SK-N-SH treated with all-trans-retinoic acid at 6 μM for 48 hours (cell line): Measurements from ENCODE around the gene MORC3.

Source experiments
- PPARA ChIP-seq: fragments of 250-450 bp; sonication (Bioruptor Pico); IDR thresholded peaks from 2 replicates; pipeline ENCODE4 v1.5.0; 2020; ENCODE audit warnings: mild to moderate bottlenecking, borderline replicate concordance
- TF ChIP-seq, protein P1 (sequence below): fragments of 250-450 bp; sonication (Bioruptor Pico); IDR thresholded peaks from 2 replicates; pipeline ENCODE4 v1.8.0; 2020; ENCODE audit warnings: mild to moderate bottlenecking, moderate library complexity, borderline replicate concordance

DNA sequence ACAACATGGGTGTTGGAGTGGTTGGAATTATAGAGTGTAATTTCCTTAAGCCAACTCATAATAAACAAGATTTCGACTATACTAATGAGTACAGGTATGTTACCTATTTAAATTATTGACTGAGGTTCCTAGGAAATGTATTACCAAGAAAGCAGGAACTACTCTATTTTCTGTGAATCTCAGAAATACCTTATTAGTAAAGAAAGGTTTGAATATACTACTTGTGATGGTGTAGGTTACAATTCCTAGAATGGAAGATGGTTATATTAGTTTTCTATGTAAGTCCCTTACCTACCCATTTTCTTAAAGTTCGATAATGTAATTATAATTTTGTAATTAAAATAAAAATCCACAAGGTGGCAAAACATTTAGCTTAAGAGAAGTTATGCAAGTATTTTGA, 29.3 kb downstream of the MORC3 start:
- TF ChIP-seq PPARA (CRISPR knock-in tag): no peak
- TF ChIP-seq, protein P1, sequence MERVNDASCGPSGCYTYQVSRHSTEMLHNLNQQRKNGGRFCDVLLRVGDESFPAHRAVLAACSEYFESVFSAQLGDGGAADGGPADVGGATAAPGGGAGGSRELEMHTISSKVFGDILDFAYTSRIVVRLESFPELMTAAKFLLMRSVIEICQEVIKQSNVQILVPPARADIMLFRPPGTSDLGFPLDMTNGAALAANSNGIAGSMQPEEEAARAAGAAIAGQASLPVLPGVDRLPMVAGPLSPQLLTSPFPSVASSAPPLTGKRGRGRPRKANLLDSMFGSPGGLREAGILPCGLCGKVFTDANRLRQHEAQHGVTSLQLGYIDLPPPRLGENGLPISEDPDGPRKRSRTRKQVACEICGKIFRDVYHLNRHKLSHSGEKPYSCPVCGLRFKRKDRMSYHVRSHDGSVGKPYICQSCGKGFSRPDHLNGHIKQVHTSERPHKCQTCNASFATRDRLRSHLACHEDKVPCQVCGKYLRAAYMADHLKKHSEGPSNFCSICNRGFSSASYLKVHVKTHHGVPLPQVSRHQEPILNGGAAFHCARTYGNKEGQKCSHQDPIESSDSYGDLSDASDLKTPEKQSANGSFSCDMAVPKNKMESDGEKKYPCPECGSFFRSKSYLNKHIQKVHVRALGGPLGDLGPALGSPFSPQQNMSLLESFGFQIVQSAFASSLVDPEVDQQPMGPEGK: no peak
